HG02840 (cell line): Measurements from ENCODE around the gene NUDT19.
"Not testable (repeated sequence)": the region's sequence is repeated elsewhere in the genome, so short reads cannot be mapped to it uniquely, and the experiment has no call there.

Experiments used
- ATAC-seq: cut with Tn5 transposase; IDR thresholded peaks from one replicate; pipeline ENCODE4 v1.9.1; 2021; ENCODE audit warnings: mild to moderate bottlenecking, moderate library complexity, moderate number of reproducible peaks; ENCODE audit not compliant: unreplicated experiment, low FRiP score

NUDT19 gene

DNA sequence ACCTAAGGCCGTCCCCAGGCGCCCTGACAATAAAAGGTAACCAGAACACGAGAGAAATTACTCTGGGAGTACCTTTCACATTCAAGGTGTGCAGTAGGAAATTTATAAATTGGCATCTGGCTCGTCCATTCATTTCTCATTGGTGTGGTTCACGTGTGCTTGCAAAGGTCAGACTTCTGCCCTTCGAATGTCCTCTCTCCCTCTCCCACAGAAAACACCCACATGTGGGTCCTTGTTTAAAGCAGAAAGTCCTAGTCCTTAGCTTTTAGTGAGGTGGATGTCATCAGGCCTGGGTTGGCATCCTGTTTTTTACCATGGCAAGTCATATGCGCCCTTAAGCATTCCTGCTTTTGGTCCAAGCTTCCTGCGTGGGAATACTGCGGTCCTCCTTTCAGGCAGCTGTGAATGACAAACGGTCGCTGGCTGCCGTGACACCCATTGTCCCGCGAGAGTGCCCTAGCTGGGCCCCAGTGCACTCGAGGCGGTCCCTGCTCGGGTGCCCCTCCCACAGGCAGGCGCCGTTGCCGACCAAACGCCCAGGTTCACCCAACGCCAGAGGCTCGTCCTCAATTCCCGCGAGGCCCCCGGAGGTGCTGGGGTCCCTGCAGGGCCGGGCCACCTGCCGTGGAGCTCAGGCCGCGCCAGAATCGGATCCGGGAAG lies at the start of gene NUDT19:
TSS of gene NUDT19 (plus strand) at position 531 of the 661 bp plus-strand sequence. CDS start 140 bp downstream, outside the sequence.
- peak; percentile 77 for ATAC-seq

DNA sequence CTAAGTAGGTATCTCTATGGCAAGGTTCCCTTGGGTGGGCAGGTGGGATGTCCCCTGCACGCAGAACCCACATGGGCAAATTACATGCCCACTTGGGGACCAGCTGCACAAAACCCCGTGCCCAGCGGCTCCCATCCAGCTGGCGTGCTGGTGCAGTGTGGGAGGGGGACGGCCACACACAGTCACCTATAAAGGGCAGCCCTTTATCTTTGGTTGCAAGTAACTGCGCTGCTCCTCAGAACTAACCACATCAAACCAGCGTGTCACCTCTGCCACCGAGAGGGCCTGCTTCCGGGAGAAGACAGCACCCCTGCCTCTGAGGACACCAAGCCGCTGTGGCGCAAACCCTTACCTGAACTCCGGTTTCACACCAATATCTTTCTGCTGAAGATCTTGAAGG lies 48.9 kb upstream of the NUDT19 start:
- ATAC-seq: no peak

DNA sequence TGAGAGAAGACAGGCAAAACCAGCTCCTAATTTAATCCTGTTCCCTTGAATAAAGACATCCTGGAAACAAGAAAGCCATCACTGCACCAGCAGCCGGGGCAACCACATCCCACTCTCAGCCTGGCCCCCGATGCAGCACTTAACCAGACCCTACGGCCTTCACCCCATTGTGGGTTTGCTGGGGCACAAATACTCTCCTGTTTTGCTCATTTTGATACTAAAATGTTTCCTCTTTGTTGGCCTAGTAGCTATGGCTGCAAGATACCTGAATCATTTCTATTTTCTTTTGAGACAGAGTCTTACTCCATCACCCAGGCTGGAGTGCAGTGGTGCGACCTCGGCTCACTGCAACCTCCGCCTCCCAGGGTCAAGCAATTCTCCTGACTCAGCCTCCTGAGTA lies 45.1 kb upstream of the NUDT19 start:
- no peak for ATAC-seq

DNA sequence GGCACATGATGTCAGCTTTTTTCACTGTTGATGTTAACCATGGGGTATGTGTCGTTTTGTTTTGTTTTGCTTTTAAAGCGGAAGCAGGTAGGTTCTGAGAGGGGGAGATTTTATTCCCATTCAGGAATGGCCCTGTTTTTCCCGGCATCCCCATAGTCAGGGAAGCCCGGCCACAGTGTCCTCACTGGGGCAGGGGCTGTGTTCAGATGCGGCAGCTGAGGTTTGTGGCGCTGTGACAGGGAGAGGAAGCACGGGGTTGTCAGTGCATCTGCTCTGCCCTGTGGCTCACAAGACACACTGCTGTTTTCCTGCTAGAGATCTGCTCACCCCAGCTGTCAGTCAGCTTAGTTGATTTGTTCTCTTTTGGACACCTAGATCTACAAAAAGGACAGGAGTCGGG lies 44.3 kb upstream of the NUDT19 start:
- no peak for ATAC-seq

DNA sequence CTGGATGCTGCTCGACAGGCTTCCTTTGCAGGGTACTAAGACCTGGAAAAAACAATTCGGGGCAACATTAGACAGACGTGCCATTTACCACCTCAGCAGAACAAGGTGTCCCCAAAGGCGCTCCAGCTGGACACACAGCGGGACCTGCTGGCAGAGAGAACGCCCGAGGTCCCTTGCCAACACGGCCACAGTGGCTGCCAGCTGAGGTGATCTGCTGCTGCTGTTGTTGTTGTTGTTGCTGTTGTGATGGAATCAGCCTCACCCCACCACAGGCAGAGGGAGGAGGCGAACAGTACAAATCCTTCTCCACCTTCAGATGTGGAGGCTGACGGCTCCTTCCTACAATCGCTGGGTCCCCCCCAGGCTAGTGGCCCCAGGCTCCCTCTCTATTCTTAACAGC lies 41.9 kb upstream of the NUDT19 start:
- no peak for ATAC-seq

DNA sequence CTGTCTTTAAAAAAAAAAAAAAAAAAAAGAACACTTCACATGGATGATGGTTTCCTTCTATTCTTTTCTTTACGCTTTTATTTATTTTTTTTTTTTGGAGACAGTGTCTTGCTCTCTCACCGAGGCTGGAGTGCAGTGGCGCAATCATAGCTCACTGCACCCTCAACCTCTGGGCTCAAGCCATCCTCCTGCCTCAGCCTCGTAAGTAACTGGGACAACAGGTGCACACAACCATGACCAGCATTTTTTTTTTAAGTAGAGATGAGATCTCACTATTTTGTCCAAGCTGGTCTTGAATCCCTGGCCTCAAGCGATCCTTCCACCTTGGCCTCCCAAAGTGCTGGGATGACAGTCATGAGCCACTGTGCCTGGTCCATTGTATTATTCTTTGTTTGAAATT lies 41.0 kb upstream of the NUDT19 start:
- no peak for ATAC-seq

DNA sequence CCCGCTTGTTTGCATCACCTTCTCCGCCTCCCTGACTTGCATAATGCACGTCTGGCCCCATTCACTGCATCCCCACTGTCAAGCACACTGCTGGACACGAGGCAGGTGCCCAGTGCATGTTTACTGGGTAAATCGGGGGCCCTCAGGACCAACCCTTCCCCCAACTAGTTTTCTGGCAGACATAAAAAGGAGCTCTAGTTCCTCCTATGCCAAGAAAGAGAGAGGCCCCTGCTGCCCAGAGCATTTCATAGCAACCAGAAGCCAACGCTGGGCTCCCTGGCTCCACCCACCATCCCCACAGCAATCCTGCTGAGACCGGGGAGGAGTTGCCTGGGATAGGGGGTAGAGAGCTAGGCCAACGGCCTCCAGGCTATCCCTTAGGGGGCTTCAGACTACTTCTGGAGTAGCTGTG lies 39.9 kb upstream of the NUDT19 start:
- no peak for ATAC-seq

DNA sequence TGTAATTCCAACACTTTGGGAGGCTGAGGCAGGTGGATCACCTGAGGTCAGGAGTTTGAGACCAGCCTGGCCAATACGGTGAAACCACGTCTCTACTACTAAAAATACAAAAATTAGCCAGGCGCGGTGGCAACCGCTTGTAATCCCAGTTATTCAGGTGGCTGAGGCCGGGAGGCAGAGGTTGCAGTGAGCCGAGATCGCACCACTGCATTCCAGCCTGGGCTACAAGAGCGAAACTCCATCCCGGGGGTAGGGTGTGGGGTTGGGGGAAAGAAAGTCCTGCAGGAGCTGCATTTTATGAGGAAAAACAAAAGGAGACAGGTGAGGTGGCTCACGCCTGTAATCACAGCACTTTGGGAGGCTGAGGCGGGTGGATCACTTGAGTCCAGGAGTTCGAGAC lies 39.3 kb upstream of the NUDT19 start:
- not testable (repeated sequence) for ATAC-seq

DNA sequence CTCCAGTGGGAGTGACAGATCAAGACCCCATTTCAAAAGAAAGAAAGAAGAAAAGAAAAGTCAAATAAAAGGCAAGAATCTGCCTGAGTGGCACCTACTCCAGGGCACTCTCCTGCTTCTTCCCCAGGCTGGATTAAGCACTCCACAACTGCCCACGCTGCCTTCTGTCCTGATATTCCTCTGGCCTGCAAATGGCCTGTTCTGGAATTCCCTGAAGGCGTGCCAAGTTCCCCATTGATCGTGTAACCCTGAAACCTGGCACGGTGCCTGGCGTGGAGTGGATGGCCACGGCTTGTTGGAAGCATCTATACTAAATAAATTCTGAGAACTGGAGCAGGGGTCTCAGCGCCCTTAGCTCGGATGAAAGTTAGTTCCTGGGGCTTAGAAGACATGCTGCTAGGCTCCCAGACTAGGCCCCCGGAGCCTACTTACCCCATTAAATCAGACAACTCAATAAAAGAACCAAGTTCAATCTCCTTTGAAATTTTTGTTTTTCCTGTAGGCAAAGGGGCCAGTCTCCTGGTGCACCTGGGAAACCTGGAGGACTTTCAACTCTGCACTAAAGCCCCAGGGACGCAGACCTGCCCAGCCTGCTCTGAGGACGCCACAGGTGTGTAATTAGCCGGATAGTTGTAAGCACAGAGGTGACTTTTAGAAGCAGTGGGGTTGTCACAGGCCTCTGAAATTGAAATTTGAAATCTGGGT lies 38.6 kb upstream of the NUDT19 start:
- ATAC-seq: no peak

DNA sequence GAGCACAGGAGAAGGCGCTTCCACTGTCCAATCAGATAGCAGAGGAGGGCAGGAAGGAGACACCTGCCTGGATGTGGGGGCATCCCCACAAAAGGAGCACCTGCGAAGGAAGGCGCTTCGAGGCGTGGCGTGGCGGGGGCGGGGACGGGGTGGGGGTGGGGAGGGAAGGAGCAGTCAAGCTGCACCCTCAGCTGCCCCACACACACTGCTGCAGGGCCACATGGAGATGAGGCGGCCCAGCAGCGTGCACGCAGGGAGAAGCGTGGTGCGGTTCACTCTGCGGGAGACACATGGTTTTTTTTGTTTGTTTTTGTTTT lies 38.1 kb upstream of the NUDT19 start:
- no peak for ATAC-seq

DNA sequence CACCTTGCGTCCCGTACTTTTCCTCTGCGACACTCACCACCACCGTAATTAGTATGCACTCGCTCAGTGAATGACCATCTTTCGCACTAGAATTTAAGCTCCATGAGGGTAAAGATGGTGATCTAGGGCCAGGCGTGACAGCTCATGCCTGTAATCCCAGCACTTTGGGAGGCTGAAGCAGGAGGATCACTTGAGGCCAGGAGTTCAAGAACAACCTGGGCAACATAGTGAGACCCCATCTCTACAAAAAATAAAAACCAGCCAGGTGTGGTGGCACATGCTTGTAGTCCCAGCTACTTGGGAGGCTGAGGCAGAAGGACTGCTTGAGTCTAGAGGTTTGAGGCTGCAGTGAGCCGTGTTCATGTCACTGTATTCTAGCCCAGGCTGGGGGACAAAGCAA lies 35.2 kb upstream of the NUDT19 start:
- ATAC-seq: not testable (repeated sequence)

DNA sequence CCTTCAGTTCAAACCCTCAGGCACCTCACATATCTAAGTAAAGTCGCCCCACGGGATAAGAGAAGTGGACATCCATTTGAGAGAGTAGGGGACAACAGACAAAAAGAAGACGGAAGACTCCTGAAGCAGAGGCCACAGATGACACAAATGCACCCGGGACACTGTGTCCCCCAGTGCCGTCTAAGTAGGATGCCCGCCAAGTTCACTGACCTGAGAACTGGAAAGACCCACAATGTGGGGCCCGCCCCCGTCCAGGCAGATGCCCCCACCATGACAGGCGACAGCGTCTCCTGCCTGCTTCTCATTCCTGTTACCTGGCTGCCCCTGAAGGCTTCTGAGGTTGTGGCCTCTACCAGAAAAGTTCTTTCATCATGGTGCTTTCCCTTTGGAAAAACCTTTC lies 33.5 kb upstream of the NUDT19 start:
- no peak for ATAC-seq

DNA sequence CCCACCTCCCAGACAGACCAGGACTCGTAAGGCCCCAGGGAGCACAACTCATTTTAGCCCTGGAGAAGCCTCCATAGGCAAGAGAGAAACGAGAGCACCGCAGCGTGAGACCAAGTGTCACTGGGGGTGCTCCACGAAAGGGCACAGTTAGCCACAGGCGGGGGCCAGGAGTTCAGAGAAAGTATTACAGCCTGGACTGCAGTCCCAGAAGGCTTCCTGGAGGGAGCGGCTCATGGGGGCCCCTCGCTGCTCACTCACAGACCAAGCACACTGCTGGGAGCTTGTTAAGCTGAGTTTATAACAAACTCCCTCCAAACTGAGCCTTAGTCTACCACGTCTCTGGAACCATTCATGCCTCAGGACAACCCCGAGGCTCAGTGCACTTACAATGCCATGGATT lies 33.1 kb upstream of the NUDT19 start:
- no peak for ATAC-seq

DNA sequence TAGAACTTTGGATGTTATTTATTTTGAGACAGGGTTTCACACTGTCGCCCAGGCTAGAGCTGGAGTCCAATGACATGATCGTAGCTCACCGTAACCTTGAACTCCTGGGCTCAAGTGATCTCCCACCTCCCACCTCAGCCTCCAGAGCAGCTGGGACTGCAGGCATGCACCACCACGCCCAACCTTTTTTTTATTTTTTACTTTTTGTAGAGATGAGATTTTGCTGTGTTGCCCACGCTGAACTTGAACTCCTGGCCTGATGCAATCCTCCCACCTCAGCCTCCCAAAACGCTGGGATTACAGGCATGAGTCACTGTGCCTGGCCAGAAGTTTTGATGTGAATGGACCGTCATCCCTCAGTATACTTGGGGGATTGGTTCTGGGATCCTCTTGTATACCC lies 30.3 kb upstream of the NUDT19 start:
- no peak for ATAC-seq

DNA sequence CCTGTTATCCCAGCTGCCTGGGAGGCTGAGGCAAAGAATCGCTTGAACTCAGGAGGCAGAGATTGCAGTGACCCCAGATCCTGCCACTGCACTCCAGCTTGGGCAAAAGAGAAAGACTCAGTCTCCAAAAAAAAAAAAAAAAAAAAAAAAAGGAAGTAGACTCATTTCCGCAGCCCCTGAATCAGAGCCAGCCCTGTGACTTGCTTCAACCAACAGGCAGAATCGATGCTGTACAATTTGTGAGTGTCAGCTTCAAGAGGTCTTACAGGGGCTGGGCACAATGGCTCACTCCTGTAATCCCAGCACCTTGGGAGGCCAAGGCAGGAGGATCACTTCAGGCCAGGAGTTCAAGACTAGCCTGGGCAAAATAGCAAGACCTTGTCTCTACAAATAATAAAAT lies 29.4 kb upstream of the NUDT19 start:
- ATAC-seq: no peak

DNA sequence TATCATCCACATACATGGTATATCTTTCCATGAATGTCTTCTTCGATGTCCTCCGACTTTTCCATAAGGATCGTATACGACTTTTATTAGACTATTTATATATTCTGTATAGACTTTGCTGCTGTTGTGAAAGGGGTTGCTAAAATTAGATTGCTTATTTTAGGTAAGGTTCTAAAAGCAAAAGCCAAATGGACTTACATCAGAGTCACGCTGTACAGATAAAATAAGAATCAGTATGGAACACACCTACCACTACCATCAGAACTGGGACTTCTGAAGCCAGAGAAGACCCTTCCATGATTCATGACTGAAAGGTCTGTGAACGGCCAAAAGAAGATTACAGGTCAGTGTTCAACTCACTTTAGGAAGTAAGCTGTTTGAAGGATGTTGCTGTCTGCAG lies 25.5 kb upstream of the NUDT19 start:
- ATAC-seq: no peak

DNA sequence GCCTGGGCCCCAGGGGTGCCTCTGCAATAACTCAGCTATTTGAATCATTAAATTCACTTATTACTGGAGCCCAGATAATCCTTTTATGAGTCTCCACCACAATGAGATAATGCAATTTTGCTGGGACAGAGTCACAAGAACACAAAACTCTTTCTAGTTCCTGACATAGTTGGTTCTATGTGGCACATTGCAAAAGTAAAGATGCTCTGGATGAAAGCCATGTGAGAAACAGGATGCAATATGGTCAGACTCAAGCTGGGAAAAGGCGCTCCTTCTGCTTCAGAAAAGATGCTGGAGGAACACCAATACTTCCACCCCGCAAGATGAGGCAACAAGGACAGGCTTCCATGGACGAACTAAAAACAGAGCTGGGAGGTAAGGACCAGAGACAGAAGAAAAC lies 22.3 kb upstream of the NUDT19 start:
- ATAC-seq: no peak

DNA sequence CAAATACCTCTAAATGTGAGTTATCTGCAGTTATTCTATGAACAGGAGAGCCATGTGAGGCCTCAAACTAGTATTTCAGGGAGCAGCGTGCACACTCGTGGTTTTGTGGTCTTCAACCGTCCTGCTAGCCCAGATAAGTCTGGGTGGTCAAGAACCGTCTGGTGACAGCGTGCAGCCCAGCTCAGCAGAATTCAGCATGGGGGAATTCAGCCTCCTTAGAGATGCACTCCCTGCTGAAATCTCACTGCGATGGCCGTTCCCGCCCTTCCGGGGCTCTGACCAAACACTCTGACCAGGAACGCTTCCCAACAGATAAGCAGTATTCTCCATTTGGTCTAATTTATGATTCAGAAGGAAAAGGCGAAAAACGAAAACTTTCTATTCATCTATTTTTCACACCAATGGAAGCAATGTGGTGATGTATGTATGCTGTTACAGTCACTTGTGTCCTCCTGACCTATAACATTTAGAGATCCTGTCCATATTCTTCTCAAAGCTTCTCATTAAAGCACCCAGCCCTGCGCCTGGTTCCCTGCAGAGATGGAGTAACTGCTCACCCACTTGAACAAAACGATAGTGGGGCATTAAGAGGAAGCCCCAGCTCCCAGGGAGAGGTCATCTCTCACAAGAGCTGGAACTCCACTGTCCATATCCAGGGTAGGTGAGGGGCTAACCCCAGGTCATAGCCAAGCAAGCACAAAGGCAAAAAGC lies 19.6 kb upstream of the NUDT19 start:
- no peak for ATAC-seq

DNA sequence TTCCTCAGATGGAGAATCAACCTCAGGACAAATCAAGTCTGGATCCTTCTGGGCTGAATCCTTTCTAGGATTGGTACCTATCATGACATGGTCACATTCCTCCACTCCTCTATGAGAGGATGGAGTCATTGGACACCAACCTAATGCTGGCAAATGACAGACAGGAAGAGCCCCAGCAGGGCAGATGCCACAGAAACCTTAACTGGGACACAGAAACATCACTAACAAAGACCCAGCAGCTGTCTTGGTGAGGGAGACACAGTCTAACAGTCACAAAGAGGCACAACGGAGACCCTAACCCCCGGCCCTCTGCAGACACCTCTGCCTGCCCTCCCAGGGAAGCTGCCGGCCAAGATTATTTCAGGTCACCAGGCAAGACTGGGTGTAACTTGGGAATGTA lies 18.8 kb upstream of the NUDT19 start:
- ATAC-seq: no peak

DNA sequence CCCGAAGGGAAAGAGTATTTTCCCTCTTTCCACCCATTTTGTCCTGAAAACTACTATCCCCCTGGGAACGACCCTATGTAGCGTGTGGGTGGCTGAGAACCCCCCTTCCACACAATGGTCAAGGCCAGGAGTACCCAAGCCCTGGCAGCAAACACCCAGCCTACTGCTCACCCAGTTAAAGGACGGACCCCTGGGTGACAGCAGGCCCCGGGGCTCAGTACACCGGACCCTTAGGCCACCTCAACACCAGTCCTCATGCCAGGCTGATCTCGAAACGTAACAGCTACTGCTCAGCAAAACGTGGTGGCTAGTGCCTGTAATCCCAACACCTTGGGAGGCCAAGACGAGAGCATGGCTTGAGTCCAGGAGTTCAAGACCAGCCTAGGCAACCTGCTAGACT lies 18.0 kb upstream of the NUDT19 start:
- no peak for ATAC-seq

DNA sequence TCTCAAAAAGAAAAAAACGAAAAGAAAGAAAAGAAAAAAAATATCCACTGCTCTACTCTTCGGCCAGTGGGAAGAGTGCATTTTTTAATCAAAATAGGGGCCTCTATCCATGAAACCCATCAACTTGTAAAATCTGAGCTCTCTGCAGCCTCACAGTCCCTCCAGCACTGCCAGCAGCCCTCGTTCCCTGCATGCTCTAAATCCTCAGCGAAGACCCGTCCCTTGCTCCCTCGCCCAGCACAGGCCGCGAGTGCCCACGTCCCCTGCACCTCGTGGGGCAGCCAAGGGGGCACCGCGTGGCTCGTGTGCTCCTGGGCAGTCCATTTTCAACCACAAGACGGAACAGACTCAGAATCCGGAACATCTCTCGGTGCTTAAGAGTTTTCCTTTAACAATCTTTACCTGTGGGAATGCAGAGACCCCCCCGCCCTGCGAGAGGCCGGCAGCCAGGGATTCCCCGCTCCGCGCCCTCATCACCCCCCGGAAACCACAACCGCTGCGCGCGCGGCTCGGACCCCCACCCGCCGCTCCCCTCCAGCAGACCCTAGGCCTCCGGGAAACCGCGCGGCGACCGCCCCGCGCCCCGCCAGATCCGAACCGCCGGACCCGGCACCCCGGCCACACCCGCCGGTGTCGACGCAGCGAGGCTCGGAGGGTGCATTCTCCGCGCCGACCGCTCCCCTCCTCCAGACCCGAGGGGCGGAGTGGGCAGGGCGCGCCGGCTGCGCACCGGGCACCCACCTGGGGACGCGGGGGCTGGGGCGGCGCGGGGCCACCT lies 17.3 kb upstream of the NUDT19 start:
- peak; percentile 14 for ATAC-seq
